IPS-NIHi7 (cell line): ENCODE measurements around the gene YPEL1.

ENCODE experiments used
- DNase-seq: peaks from one replicate; pipeline ENCODE4 v3.0.0; 2012; ENCODE audit warnings: mixed read lengths; ENCODE audit errors: extremely low spot score

YPEL1 gene

GRCh38 chr22:21735200-21736083, at the start of gene YPEL1:
TSS of gene YPEL1 (minus strand) at chr22:21735794. CDS start at chr22:21710744, 25,050 bp downstream.
- peak; percentile 99 for DNase-seq

- DNase-seq, result no peak
These were observed 44.7 kb upstream of the YPEL1 start for GRCh38 chr22:21780259-21780658.

- no peak for DNase-seq
These were observed 43.9 kb upstream of the YPEL1 start for GRCh38 chr22:21779444-21779843.

GRCh38 chr22:21778705-21779363, 43.2 kb upstream of the YPEL1 start:
- no peak for DNase-seq

GRCh38 chr22:21771631-21771976, 36.0 kb upstream of the YPEL1 start:
- DNase-seq, result no peak

GRCh38 chr22:21768435-21768834, 32.8 kb upstream of the YPEL1 start:
- no peak for DNase-seq

GRCh38 chr22:21766691-21767462, 31.3 kb upstream of the YPEL1 start:
- DNase-seq, result no peak

- no peak for DNase-seq
These were observed 30.4 kb upstream of the YPEL1 start for GRCh38 chr22:21765909-21766529.

- DNase-seq, result no peak
These were observed 28.6 kb upstream of the YPEL1 start for GRCh38 chr22:21764038-21764804.

GRCh38 chr22:21762712-21763581, 27.4 kb upstream of the YPEL1 start:
- no peak for DNase-seq

- no peak for DNase-seq
These were observed 26.5 kb upstream of the YPEL1 start for GRCh38 chr22:21761994-21762680.

GRCh38 chr22:21761086-21761485, 25.5 kb upstream of the YPEL1 start:
- DNase-seq, result no peak

- DNase-seq, result no peak
These were observed 25.0 kb upstream of the YPEL1 start for GRCh38 chr22:21760640-21761039.

GRCh38 chr22:21759646-21760376, 24.2 kb upstream of the YPEL1 start:
- DNase-seq, result no peak

- no peak for DNase-seq
These were observed 23.5 kb upstream of the YPEL1 start for GRCh38 chr22:21759093-21759492.

GRCh38 chr22:21758091-21758864, 22.7 kb upstream of the YPEL1 start:
- DNase-seq, result no peak

- no peak for DNase-seq
These were observed 20.3 kb upstream of the YPEL1 start for GRCh38 chr22:21755851-21756284.

- DNase-seq, result no peak
These were observed 18.9 kb upstream of the YPEL1 start for GRCh38 chr22:21754523-21754922.
